Skeletal muscle tissue (tissue), 4 donors: ENCODE results near the gene AFAP1. TPM values are rescaled to one million over a fixed set of nuclear protein-coding genes. Genes with fewer than 3 reads are reported as not detected.

Experiments used
- H3K27ac ChIP-seq: one replicate; pipeline ENCODE4 v1.7.0; 2013; ENCODE audit warnings: mild to moderate bottlenecking, low read depth, low read length, inconsistent platforms
- H3K27me3 ChIP-seq, 3 donors: one replicate each; pipeline ENCODE4 v1.7.0; 2013; ENCODE audit warnings: low read length in 3 of 3; ENCODE audit not compliant: control insufficient read depth in 3 of 3, insufficient read depth in 3 of 3
- H3K36me3 ChIP-seq, 3 donors: one replicate each; pipeline ENCODE4 v1.7.0; 2013; ENCODE audit warnings: low read length in 3 of 3; ENCODE audit not compliant: control insufficient read depth in 3 of 3, insufficient read depth in 3 of 3
- H3K4me1 ChIP-seq, 3 donors: one replicate each; pipeline ENCODE4 v1.7.0; 2013; ENCODE audit warnings: low read length in 3 of 3, mild to moderate bottlenecking in 3 of 3; ENCODE audit not compliant: control insufficient read depth in 3 of 3, insufficient read depth in 3 of 3
- H3K4me3 ChIP-seq, 3 donors: one replicate each; pipeline ENCODE4 v1.7.0; 2013; ENCODE audit warnings: low read length in 3 of 3
- H3K9ac ChIP-seq, 3 donors: one replicate each; pipeline ENCODE4 v1.7.0; 2013; ENCODE audit warnings: low read length in 3 of 3, mild to moderate bottlenecking in 3 of 3, moderate library complexity in 2 of 3, low read depth in 1 of 3
- H3K9me3 ChIP-seq, 3 donors: one replicate each; pipeline ENCODE4 v1.7.0; 2013; ENCODE audit warnings: low read length in 3 of 3; ENCODE audit not compliant: control insufficient read depth in 3 of 3
- total RNA-seq: library from RNA; depleted of rRNA; stranded (reverse); fragments of >200 nt; gene quantifications from one replicate; pipeline ENCODE4 v1.2.3, GENCODE V29; 2014
- donor health status: Osteomylitis.

The AFAP1 gene
- total RNA-seq, 1 donor from 2014 or later, result 29.2 TPM

DNA sequence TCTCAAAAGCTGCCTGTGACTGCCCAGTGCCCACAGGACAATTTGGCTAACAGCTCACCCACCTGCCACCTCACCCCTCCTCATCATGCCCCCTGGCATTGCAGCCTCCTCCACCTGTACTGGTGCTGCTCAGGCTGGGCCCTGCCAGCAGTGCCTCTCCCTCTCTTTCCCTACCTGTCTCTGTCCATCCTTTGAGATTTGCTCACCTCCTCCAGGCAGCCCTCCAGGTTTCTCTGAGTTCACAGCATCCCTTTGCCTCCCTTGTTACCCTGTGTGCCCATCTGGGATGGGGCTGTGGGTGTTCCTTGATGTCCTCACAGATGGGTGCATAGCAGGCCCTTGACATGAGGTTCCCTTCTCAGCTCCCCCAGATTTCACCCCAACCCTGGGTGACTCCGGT, 224.9 kb downstream of the AFAP1 start:
- no peak overlapping the region for H3K27ac ChIP-seq
- peaks cover 0 to 2% (median 0%) of the 10 kb centered on the region in 3 donors for H3K4me1 ChIP-seq
- no peaks in the 10 kb centered on the region for H3K9me3 ChIP-seq
- no peak overlapping the region for H3K4me3 ChIP-seq
- H3K9ac ChIP-seq, result no peak overlapping the region
- H3K36me3 ChIP-seq, result peaks cover 0 to 3% (median 0%) of the 10 kb centered on the region in 3 donors
- H3K27me3 ChIP-seq, result peaks cover 0 to 7% (median 6%) of the 10 kb centered on the region in 3 donors

DNA sequence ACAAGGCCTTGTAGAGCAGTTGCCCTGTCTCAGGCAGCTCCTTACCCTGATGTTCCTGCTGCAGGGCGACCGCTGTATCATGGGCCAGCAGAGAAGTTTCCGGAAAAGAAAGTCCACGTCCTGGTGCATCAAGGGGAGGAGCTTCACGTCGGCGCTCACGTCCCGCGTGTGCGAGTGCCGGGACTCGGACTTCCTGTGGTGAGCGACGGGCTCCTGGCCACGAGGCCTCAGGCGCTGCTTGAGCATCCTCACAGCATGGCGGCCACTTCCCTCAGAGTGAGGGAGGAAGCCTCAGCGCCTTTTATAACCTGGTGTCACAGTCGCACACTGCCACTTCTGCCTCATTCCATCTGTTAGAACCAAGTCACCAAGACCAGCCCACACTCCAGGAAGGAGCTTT, 225.5 kb downstream of the AFAP1 start:
- Histone ChIP-seq H3K4me1 (no peaks in the 10 kb centered on the region), H3K36me3 (peaks cover 0 to 3% (median 0%) of the 10 kb centered on the region in 3 donors), H3K9ac (no peak overlapping the region), H3K27me3 (peaks cover 0 to 6% (median 2%) of the 10 kb centered on the region in 3 donors), H3K9me3 (no peaks in the 10 kb centered on the region), H3K27ac (no peak overlapping the region), H3K4me3 (no peak overlapping the region)

DNA sequence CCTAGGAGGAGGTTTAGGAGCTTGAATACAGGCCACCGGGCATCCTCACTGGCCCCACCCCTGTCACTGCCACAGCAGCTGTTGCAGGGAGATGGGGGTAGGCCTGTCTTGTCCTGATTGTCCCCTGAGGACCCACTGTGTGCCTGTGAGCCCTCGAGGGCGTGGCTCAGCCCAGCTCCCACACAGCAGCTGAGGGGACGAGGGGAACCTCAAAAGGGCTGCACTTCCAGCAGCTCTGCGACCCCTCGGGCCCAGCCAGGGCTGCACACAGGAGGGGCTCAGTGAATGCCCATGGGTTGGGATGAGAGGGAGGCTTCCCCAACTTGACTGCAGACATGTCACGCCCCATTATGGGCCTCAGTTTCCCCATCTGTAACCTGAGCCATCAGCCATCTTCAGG, 225.9 kb downstream of the AFAP1 start:
- Histone ChIP-seq H3K27me3 (peaks cover 0 to 5% (median 0%) of the 10 kb centered on the region in 3 donors), H3K27ac (no peak overlapping the region), H3K9me3 (no peaks in the 10 kb centered on the region), H3K9ac (no peak overlapping the region), H3K4me1 (no peaks in the 10 kb centered on the region), H3K4me3 (no peak overlapping the region), H3K36me3 (peaks cover 0 to 3% (median 0%) of the 10 kb centered on the region in 3 donors)

DNA sequence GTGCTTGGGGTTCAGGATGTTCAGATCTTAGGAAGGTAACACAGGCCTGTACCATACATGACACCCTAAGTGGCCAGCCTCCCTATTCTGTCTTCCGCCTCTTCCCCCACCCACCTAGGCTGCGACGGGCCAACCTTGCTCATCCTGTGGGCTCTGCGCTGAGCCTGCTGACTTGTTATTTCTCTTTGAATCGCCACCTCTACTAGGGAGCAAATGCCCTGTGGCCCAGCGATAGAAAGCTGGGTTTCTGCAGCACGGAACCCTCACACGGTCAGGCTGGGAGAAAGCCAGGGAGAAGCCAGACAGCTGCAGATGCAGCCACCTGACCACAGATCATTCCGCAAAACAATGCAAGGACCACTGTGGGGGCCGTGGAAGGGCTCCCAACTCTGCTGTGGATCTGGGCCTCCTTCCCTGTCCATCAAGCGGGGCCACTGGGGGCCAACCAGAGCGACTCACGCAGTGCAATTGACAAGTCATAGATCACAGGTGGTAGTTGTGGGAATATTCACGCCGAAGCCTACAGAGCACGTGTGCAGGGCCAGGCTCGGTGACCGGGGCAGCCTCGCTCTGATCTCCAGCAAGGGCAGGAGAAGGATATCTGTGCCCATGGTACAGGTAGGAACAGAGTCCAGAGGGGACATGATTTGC, 227.5 kb downstream of the AFAP1 start:
- H3K36me3 ChIP-seq, result peaks cover 0 to 3% (median 0%) of the 10 kb centered on the region in 3 donors
- no peak overlapping the region for H3K4me3 ChIP-seq
- H3K27me3 ChIP-seq, result no peaks in the 10 kb centered on the region
- no peaks in the 10 kb centered on the region for H3K9me3 ChIP-seq
- no peak overlapping the region for H3K9ac ChIP-seq
- no peaks in the 10 kb centered on the region for H3K4me1 ChIP-seq
- no peak overlapping the region for H3K27ac ChIP-seq

DNA sequence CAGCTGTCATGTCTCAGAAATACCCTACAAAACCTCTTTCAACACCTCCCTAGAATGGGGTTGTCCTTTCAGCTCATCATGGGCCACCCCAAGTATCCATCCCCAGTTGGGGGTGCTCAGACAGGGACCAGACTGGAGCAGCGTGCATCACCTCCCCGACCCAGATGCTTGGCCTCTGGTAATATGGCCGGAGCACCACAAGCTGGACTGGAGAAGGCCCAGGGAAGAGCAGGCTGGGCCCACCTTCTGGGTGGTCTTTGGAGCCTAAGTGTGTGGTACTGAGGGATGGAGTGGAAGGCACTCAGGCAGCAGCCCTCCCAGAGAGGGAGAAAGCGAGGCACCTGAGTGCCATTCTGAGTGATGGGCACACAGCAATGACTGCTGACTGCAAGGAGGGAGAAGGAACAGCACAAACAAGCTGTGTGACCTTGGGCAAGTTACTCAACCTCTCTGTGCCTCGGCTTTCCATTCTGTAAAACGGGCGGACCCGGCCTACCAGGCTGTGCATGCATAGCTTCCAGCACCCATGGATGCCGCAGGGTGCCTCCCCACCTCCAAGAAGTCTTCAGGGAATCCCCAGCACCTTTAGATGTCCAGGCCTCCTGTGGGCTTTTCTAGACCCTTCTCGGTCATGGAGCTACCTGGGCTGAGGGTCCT, 228.2 kb downstream of the AFAP1 start:
- H3K4me3 ChIP-seq, result no peak overlapping the region
- no peak overlapping the region for H3K27ac ChIP-seq
- peaks cover 0 to 3% (median 0%) of the 10 kb centered on the region in 3 donors for H3K36me3 ChIP-seq
- H3K4me1 ChIP-seq, result no peaks in the 10 kb centered on the region
- no peaks in the 10 kb centered on the region for H3K9me3 ChIP-seq
- no peaks in the 10 kb centered on the region for H3K27me3 ChIP-seq
- H3K9ac ChIP-seq, result no peak overlapping the region

DNA sequence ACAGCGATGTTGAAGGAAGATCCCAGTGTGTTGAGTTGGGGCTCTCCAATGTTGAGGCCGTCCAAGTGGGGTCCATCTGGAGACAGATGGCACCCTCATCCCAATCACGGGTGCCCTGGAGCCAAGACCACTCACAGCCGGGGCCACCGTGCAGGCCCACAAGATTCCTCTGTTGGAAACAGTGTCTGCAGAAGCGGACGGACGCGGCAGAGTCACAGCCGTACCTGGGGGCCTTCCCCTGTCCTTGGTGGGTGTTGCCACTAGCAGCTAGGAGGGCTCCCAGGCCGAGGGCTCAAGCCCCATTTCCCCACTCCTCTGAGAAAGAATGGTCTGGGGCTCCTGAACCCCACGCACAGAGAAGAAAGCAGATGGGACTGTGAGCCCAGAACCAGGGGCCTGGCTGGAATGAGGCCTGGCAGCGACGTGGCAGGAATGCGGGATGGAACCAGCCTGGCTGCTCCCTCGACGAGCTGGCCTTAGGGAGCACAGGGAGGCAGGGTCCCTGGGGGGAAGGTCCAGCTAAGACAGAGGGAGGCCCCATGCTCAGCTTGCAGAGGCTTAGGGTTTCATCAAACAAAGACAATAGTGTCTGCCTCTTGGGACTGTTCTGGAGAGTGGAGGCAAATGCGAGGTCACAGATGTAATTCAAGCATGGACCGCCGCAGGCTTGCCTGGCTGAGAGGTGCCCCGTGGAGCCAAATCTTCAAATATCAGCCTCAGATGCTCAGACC, 228.9 kb downstream of the AFAP1 start:
- Histone ChIP-seq H3K9ac (no peak overlapping the region), H3K4me1 (no peaks in the 10 kb centered on the region)

DNA sequence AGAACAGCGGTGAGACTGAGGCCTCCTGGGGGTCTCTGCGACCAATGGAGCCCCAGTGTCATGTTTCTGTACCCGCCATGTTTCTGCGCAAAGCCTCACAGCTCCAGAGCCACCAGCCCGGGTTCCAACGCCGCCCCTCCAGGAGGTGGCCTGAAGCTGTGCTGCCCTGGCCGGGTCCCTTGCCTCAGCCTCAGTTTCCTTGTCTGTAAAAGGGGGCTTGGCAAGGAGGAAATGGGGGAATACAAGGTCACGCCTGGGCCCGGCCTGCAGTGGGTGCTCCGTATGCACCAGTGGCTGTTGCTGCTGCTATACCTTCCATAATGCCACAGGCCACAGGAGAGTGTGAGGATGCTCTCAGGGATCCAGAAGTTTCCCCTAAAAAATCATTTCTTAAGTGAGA, 229.5 kb downstream of the AFAP1 start:
- Histone ChIP-seq H3K27me3 (no peaks in the 10 kb centered on the region), H3K9me3 (no peaks in the 10 kb centered on the region), H3K4me3 (no peak overlapping the region), H3K36me3 (peaks cover 0 to 3% (median 0%) of the 10 kb centered on the region in 3 donors), H3K4me1 (peaks cover 2 to 5% (median 4%) of the 10 kb centered on the region in 3 donors), H3K9ac (no peak overlapping the region), H3K27ac (no peak overlapping the region)

More for the DNA sequence above, 228.9 kb downstream of the AFAP1 start:
- no peak overlapping the region for H3K4me3 ChIP-seq
- H3K27me3 ChIP-seq, result no peaks in the 10 kb centered on the region
- H3K36me3 ChIP-seq, result peaks cover 0 to 3% (median 0%) of the 10 kb centered on the region in 3 donors
- H3K27ac ChIP-seq, result no peak overlapping the region
- no peaks in the 10 kb centered on the region for H3K9me3 ChIP-seq

DNA sequence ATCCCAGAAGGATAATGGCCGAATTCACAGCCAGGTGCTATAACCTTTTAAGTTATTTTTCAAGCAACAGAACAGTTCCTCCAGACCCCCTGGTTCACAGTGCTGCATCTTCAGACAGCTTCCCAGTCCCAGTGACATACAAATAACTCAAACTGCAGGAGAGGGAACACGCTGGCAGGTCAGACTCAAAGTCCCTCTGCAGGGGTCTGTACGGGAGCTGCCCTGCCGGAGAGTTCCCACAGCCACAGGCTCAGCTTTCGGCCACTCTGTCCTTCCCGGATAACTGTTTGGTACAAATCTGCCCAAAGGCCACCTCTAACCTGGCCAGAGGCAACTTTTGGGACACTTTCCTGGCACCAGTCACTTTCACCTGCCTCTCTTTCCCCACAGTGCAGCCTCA, 230.2 kb downstream of the AFAP1 start:
- Histone ChIP-seq H3K4me1 (peaks cover 2 to 6% (median 4%) of the 10 kb centered on the region in 3 donors), H3K27ac (no peak overlapping the region), H3K9ac (no peak overlapping the region), H3K36me3 (peaks cover 0 to 2% (median 0%) of the 10 kb centered on the region in 3 donors), H3K9me3 (no peaks in the 10 kb centered on the region), H3K4me3 (no peak overlapping the region), H3K27me3 (no peaks in the 10 kb centered on the region)

DNA sequence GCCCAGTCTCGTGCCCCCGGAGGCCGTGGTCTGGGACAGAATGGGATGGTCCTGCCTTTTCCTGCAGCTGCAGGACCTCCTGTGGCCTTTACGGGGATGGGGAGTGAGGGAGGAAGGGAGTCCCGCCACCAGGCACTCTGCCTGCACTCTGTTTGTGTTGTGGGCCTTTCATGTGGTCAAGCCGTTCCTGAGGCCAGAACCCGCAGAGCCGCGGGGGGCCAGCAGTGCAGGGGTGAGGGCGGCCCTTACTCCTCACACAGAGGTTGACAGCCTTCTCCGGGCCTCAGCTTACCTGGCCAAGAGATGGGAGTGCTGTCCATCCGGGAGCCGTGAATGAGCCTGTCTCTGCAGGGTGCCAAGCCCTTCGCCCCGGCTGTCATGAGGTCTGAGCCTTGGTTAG, 230.7 kb downstream of the AFAP1 start:
- Histone ChIP-seq H3K9ac (no peak overlapping the region), H3K4me1 (peaks cover 2 to 6% (median 4%) of the 10 kb centered on the region in 3 donors), H3K36me3 (no peaks in the 10 kb centered on the region), H3K4me3 (no peak overlapping the region), H3K27me3 (peaks cover 0 to under 1% (median 0%) of the 10 kb centered on the region in 3 donors), H3K9me3 (no peaks in the 10 kb centered on the region), H3K27ac (no peak overlapping the region)
